Left ventricle myocardium superior (tissue), 1 donor: ENCODE results near the gene DIPK1B. TPM values are rescaled to one million over a fixed set of nuclear protein-coding genes. Genes with fewer than 3 reads are reported as not detected.
A peak's percentile ranks its signal among the peaks of the same experiment; 100 is the strongest.

Source experiments
- ATAC-seq: fragments of 200-7000 bp; cut with Tn5 transposase; one replicate; pipeline ENCODE4 v1.9.1; 2020; ENCODE audit warnings: mild to moderate bottlenecking, moderate library complexity
- DNase-seq: peaks from one replicate; pipeline ENCODE4 v3.0.0-alpha.2; 2020
- intact Hi-C: fragments of 100-400 bp; cut with micrococcal nuclease; formaldehyde crosslinking; loops from one replicate; pipeline ENCODE4 v1.11.0; 2022
- total RNA-seq: library from RNA; stranded (reverse); fragmentation: NEBNext Ultra II Directional; extraction: Animal tissue kit (Norgen Biotek cat#: 25700); gene quantifications from one replicate; pipeline ENCODE4 v1.2.1, GENCODE V29; 2021
- donor health status: DM: no; HTN: yes; CAD: no; lungs with severe emphysema.

The DIPK1B gene
- total RNA-seq, 1 donor from 2014 or later, result 22.3 TPM

- ATAC-seq, result no peak
- intact Hi-C loops, result no loop called here
- no peak for DNase-seq
Observed at GRCh38 chr9:136672431-136673087, 39.8 kb upstream of the DIPK1B start.

GRCh38 chr9:136673088-136673974 lies 39.0 kb upstream of the DIPK1B start:
- DNase-seq (no peak), ATAC-seq (peak; percentile 4)
- intact Hi-C loops, result no loop called here

GRCh38 chr9:136673975-136674785 lies 38.2 kb upstream of the DIPK1B start:
- ATAC-seq (no peak), DNase-seq (no peak)
- intact Hi-C loops, result no loop called here

GRCh38 chr9:136674786-136675349 lies 37.5 kb upstream of the DIPK1B start:
- DNase-seq (no peak), ATAC-seq (peak; percentile 8)
- intact Hi-C loops, result no loop called here

GRCh38 chr9:136675477-136676296 lies 36.7 kb upstream of the DIPK1B start:
- intact Hi-C loops, result no loop called here
- ATAC-seq (no peak), DNase-seq (no peak)

GRCh38 chr9:136676297-136676794 lies 36.0 kb upstream of the DIPK1B start:
- ATAC-seq (no peak), DNase-seq (no peak)
- intact Hi-C loops, result no loop called here

- no peak for DNase-seq
- ATAC-seq, result no peak
- intact Hi-C loops, result no loop called here
Observed at GRCh38 chr9:136676920-136677686, 35.3 kb upstream of the DIPK1B start.

GRCh38 chr9:136678034-136678433 lies 34.3 kb upstream of the DIPK1B start:
- intact Hi-C loops, result no loop called here
- ATAC-seq (no peak), DNase-seq (no peak)

- intact Hi-C loops, result no loop called here
- no peak for DNase-seq
- ATAC-seq, result no peak
Observed at GRCh38 chr9:136678624-136679023, 33.7 kb upstream of the DIPK1B start.

- ATAC-seq (peak; percentile 8), DNase-seq (no peak)
- intact Hi-C loops, result no loop called here
Observed at GRCh38 chr9:136679431-136679941, 32.9 kb upstream of the DIPK1B start.

- no peak for ATAC-seq
- no peak for DNase-seq
- intact Hi-C loops, result no loop called here
Observed at GRCh38 chr9:136681029-136681428, 31.3 kb upstream of the DIPK1B start.

- intact Hi-C loops, result no loop called here
- no peak for DNase-seq
- ATAC-seq, result no peak
Observed at GRCh38 chr9:136681945-136682699, 30.2 kb upstream of the DIPK1B start.

- no peak for DNase-seq
- no peak for ATAC-seq
- intact Hi-C loops, result no loop called here
Observed at GRCh38 chr9:136682710-136683109, 29.7 kb upstream of the DIPK1B start.

GRCh38 chr9:136683173-136683745 lies 29.1 kb upstream of the DIPK1B start:
- no peak for ATAC-seq
- intact Hi-C loops, result no loop called here
- no peak for DNase-seq

GRCh38 chr9:136683755-136684154 lies 28.6 kb upstream of the DIPK1B start:
- intact Hi-C loops, result no loop called here
- ATAC-seq (no peak), DNase-seq (no peak)

- ATAC-seq, result no peak
- DNase-seq, result no peak
- intact Hi-C loops, result no loop called here
Observed at GRCh38 chr9:136684339-136684738, 28.0 kb upstream of the DIPK1B start.

GRCh38 chr9:136684799-136685198 lies 27.6 kb upstream of the DIPK1B start:
- no peak for DNase-seq
- no peak for ATAC-seq
- intact Hi-C loops, result no loop called here
